DOHH2 (cell line): ENCODE data around the gene ACSS3.

Experiments used
- EZH2phosphoT487 ChIP-seq: fragments of 200-600 bp; sonication (generic); IDR thresholded peaks from 2 replicates; pipeline ENCODE4 v1.6.1; 2017; ENCODE audit warnings: borderline replicate concordance, mild to moderate bottlenecking, antibody characterized with exemption, low read length, moderate library complexity, mixed read lengths
- TF ChIP-seq, protein P1 (sequence below): fragments of 200-600 bp; sonication (generic); IDR thresholded peaks from one replicate; pipeline ENCODE4 v1.5.1; 2014; ENCODE audit warnings: antibody characterized with exemption, mild to moderate bottlenecking, low read depth, low read length; ENCODE audit not compliant: poor library complexity, severe bottlenecking

- TF ChIP-seq, protein P1, sequence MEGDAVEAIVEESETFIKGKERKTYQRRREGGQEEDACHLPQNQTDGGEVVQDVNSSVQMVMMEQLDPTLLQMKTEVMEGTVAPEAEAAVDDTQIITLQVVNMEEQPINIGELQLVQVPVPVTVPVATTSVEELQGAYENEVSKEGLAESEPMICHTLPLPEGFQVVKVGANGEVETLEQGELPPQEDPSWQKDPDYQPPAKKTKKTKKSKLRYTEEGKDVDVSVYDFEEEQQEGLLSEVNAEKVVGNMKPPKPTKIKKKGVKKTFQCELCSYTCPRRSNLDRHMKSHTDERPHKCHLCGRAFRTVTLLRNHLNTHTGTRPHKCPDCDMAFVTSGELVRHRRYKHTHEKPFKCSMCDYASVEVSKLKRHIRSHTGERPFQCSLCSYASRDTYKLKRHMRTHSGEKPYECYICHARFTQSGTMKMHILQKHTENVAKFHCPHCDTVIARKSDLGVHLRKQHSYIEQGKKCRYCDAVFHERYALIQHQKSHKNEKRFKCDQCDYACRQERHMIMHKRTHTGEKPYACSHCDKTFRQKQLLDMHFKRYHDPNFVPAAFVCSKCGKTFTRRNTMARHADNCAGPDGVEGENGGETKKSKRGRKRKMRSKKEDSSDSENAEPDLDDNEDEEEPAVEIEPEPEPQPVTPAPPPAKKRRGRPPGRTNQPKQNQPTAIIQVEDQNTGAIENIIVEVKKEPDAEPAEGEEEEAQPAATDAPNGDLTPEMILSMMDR: no peak
- TF ChIP-seq EZH2phosphoT487: no peak
These were observed 125.9 kb downstream of the ACSS3 start for GRCh38 chr12:81203671-81204204.
